Type B pancreatic cell (in vitro differentiated cells): Measurements from ENCODE around the gene RIN3. TPM values are rescaled to one million over a fixed set of nuclear protein-coding genes. Genes with fewer than 3 reads are reported as not detected.

ENCODE experiments used
- DNase-seq: peaks from one replicate; pipeline ENCODE4 v3.0.0; 2021; ENCODE audit warnings: mixed read lengths; ENCODE audit not compliant: unreplicated experiment; ENCODE audit errors: extremely low spot score
- H3K27ac Mint-ChIP-seq: 2 replicates; pipeline ENCODE4 v1.8.0; 2021; ENCODE audit warnings: mild to moderate bottlenecking, mixed read lengths
- H3K27me3 Mint-ChIP-seq: 2 replicates; pipeline ENCODE4 v1.8.0; 2021; ENCODE audit warnings: mixed read lengths
- H3K36me3 Mint-ChIP-seq: 2 replicates; pipeline ENCODE4 v1.8.0; 2021; ENCODE audit warnings: mixed read lengths
- H3K4me1 Mint-ChIP-seq: one replicate; pipeline ENCODE4 v1.8.0; 2021; ENCODE audit warnings: mixed read lengths; ENCODE audit not compliant: unreplicated experiment
- H3K4me3 Mint-ChIP-seq: 2 replicates; pipeline ENCODE4 v1.8.0; 2021; ENCODE audit warnings: mild to moderate bottlenecking, mixed read lengths
- H3K9me3 Mint-ChIP-seq: 2 replicates; pipeline ENCODE4 v1.8.0; 2021; ENCODE audit warnings: mixed read lengths
- CTCF ChIP-seq: fragments of 200-600 bp; sonication (generic); conservative IDR thresholded peaks from 2 replicates; pipeline ENCODE4 v1.5.0; 2021; ENCODE audit warnings: antibody characterized with exemption, mild to moderate bottlenecking
- total RNA-seq: library from RNA; stranded (reverse); gene quantifications from 2 replicates; pipeline ENCODE4 v1.2.1, GENCODE V29; 2021; ENCODE audit warnings: low replicate concordance

Gene RIN3
- total RNA-seq, 1 donor from 2014 or later = 12.9 TPM

GRCh38 chr14:92552066-92552465 is 38.5 kb downstream of the RIN3 start:
- H3K36me3 Mint-ChIP-seq = peaks cover 3% of the 10 kb centered on the region
- no peaks in the 10 kb centered on the region for H3K9me3 Mint-ChIP-seq
- H3K4me3 Mint-ChIP-seq = no peak overlapping the region
- DNase-seq = no peak
- H3K4me1 Mint-ChIP-seq = peaks cover 2% of the 10 kb centered on the region
- TF ChIP-seq CTCF = no peak
- H3K27ac Mint-ChIP-seq = no peak overlapping the region
- H3K27me3 Mint-ChIP-seq = peaks cover 3% of the 10 kb centered on the region

DNA sequence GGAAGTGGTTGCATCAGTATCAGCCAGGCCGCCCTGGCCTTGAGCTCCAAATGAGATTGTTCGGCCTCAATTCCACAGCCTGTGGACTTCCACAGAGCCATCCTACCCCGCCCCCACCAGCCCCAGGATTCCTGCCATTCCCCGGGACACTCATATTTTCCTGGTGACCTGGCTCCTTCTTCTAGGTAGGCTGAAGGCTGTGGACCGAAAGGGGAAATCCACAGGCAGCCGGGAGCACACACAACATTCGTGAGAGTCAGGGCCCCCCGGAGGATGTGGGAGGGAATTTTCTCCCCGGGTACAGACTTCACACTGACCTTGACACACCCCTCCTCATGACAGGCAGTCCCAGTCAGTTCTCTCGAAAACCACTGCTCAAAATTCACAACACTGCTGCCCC is 39.9 kb downstream of the RIN3 start:
- no peaks in the 10 kb centered on the region for H3K9me3 Mint-ChIP-seq
- TF ChIP-seq CTCF = no peak
- H3K27me3 Mint-ChIP-seq = peaks cover 3% of the 10 kb centered on the region
- DNase-seq = no peak
- H3K36me3 Mint-ChIP-seq = peaks cover 3% of the 10 kb centered on the region
- no peak overlapping the region for H3K27ac Mint-ChIP-seq
- peaks cover 3% of the 10 kb centered on the region for H3K4me1 Mint-ChIP-seq
- H3K4me3 Mint-ChIP-seq = no peak overlapping the region

GRCh38 chr14:92555465-92556111 is 42.0 kb downstream of the RIN3 start:
- H3K4me3 Mint-ChIP-seq = no peak overlapping the region
- DNase-seq = no peak
- peaks cover 3% of the 10 kb centered on the region for H3K27me3 Mint-ChIP-seq
- TF ChIP-seq CTCF = no peak
- no peak overlapping the region for H3K27ac Mint-ChIP-seq
- no peaks in the 10 kb centered on the region for H3K9me3 Mint-ChIP-seq
- H3K36me3 Mint-ChIP-seq = peaks cover 3% of the 10 kb centered on the region
- H3K4me1 Mint-ChIP-seq = peaks cover 3% of the 10 kb centered on the region

DNA sequence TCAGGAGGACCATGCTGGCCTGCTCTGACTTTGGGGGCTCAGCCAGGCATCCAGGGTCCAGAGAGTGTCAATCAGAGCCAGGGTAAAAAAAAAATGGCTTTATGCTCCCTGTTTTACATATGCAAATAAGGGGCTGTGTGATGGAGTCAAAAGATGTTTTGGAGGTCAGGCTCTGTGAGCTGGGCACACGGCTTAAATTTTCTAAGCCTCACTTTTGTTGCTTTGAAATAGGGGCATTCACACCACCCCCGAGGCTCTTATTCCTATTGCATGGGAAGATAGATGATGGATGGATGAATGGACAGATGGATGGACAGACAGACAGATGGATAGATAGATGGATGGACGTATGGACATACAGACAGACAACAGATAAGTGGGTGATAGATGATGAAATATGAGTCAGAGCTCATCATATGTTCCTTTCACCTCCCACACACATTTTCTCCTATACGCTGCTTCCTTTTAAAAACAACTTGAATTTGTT is 42.7 kb downstream of the RIN3 start:
- Mint-ChIP-seq H3K27ac (no peak overlapping the region), H3K36me3 (peaks cover 3% of the 10 kb centered on the region), H3K9me3 (no peaks in the 10 kb centered on the region), H3K4me1 (peaks cover 3% of the 10 kb centered on the region), H3K27me3 (peaks cover 3% of the 10 kb centered on the region), H3K4me3 (no peak overlapping the region)
- TF ChIP-seq CTCF = no peak
- no peak for DNase-seq

GRCh38 chr14:92556863-92557543 is 43.4 kb downstream of the RIN3 start:
- H3K4me1 Mint-ChIP-seq = peaks cover 3% of the 10 kb centered on the region
- H3K27ac Mint-ChIP-seq = no peak overlapping the region
- H3K36me3 Mint-ChIP-seq = peaks cover 3% of the 10 kb centered on the region
- TF ChIP-seq CTCF = no peak
- H3K27me3 Mint-ChIP-seq = peaks cover 3% of the 10 kb centered on the region
- no peak overlapping the region for H3K4me3 Mint-ChIP-seq
- no peaks in the 10 kb centered on the region for H3K9me3 Mint-ChIP-seq
- DNase-seq = no peak
